Hepatocyte (in vitro differentiated cells): Measurements from ENCODE around the gene ZNF598. TPM values are rescaled to one million over a fixed set of nuclear protein-coding genes. Genes with fewer than 3 reads are reported as not detected.
"Not testable (repeated sequence)": the region's sequence is repeated elsewhere in the genome, so short reads cannot be mapped to it uniquely, and the experiment has no call there.

Experiments
- DNase-seq: peaks from one replicate; pipeline ENCODE4 v3.0.0-alpha.2; 2016; ENCODE audit warnings: low spot score
- H2AFZ ChIP-seq: fragments of 200-600 bp; sonication (generic); 2 replicates; pipeline ENCODE4 v1.6.0; 2016; ENCODE audit warnings: antibody characterized with exemption, mild to moderate bottlenecking
- H3K27ac ChIP-seq: fragments of 200-600 bp; sonication (generic); 2 replicates; pipeline ENCODE4 v1.5.1; 2016; ENCODE audit warnings: mild to moderate bottlenecking
- H3K27me3 ChIP-seq: fragments of 200-600 bp; sonication (generic); 2 replicates; pipeline ENCODE4 v1.6.1; 2016
- H3K36me3 ChIP-seq: fragments of 200-600 bp; sonication (generic); replicated peaks from 2 replicates; pipeline ENCODE4 v1.5.1; 2016; ENCODE audit warnings: low read depth; ENCODE audit not compliant: insufficient read depth
- H3K4me1 ChIP-seq: fragments of 200-600 bp; sonication (generic); 2 replicates; pipeline ENCODE4 v1.5.1; 2016; ENCODE audit warnings: mild to moderate bottlenecking, moderate library complexity; ENCODE audit not compliant: insufficient read depth
- H3K4me2 ChIP-seq: fragments of 200-600 bp; sonication (generic); 2 replicates; pipeline ENCODE4 v1.6.0; 2016
- H3K4me3 ChIP-seq: fragments of 200-600 bp; sonication (generic); 2 replicates; pipeline ENCODE4 v1.5.1; 2016; ENCODE audit warnings: mild to moderate bottlenecking
- H3K79me2 ChIP-seq: fragments of 200-600 bp; sonication (generic); 2 replicates; pipeline ENCODE4 v1.6.0; 2017; ENCODE audit warnings: mild to moderate bottlenecking
- H3K9me2 ChIP-seq: fragments of 200-600 bp; sonication (generic); replicated peaks from 2 replicates; pipeline ENCODE4 v1.6.0; 2017; ENCODE audit warnings: mild to moderate bottlenecking; ENCODE audit not compliant: insufficient read depth
- H3K9me3 ChIP-seq: fragments of 200-600 bp; sonication (generic); 2 replicates; pipeline ENCODE4 v1.5.1; 2016; ENCODE audit warnings: low read depth, mild to moderate bottlenecking
- H4K20me1 ChIP-seq: fragments of 200-600 bp; sonication (generic); 2 replicates; pipeline ENCODE4 v1.6.0; 2016; ENCODE audit warnings: mild to moderate bottlenecking; ENCODE audit not compliant: insufficient read depth, poor library complexity, severe bottlenecking
- EZH2 ChIP-seq: fragments of 200-600 bp; sonication (generic); IDR thresholded peaks from 2 replicates; pipeline ENCODE4 v1.6.1; 2016; ENCODE audit warnings: antibody characterized with exemption, mild to moderate bottlenecking, borderline replicate concordance
- EZH2phosphoT487 ChIP-seq: fragments of 200-600 bp; sonication (generic); IDR thresholded peaks from one replicate; pipeline ENCODE4 v1.6.1; 2018; ENCODE audit warnings: antibody characterized with exemption, mild to moderate bottlenecking, low read depth, moderate library complexity; ENCODE audit not compliant: unreplicated experiment, severe bottlenecking
- WGBS: methylation state at CpG from one replicate; pipeline ENCODE4 v1.1.6; 2016; ENCODE audit warnings: low lambda C conversion rate; ENCODE audit errors: missing lambda C conversion rate; 5-methylcytosine and 5-hydroxymethylcytosine counted together
- polyA plus RNA-seq: library from polyadenylated mRNA; unstranded; fragments of >200 nt; fragmentation: Nextera tagmentation; extraction: Ambion mirVana; gene quantifications from 2 replicates; pipeline ENCODE4 v1.2.1, GENCODE V29; 2016
- total RNA-seq: library from RNA; depleted of rRNA; stranded (reverse); fragments of >200 nt; gene quantifications from 2 replicates; pipeline ENCODE4 v1.2.3, GENCODE V29; 2014
- TF ChIP-seq, protein P1 (sequence below): fragments of 200-600 bp; sonication (generic); IDR thresholded peaks from 2 replicates; pipeline ENCODE4 v1.5.1; 2016; ENCODE audit warnings: antibody characterized with exemption, mild to moderate bottlenecking; ENCODE audit not compliant: poor library complexity

Gene ZNF598
- total and polyA plus RNA-seq, 2 experiments from 2014 or later = 22.8 to 29.5 TPM

DNA sequence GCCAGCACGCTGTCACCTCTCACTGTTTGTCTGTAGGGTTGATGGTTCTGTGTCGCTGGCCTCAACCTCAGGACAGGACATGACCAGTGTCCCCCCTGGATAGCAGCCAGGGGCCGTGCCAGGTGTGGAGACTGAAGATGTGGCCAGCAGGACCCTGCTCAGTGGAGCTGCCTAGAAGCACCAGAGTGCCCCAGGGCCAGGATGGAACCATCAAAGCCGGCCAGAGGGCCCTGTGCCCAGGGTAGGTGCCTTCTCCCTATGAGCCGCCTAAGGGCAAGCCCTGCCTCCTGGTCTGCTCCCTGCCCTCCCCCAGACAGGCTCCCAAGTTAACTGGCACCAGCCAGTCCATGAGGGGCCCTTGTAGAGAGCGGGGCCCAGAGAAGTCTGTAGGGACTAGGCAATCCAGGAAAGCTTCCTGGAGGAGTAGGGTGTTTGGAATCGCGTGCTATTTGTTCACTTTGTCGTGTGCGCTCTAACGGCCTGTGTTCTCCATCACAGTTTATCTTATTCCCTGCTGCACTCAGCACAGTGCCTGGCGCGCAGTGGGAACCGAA is 50.8 kb downstream of the ZNF598 start:
- TF ChIP-seq, protein P1, sequence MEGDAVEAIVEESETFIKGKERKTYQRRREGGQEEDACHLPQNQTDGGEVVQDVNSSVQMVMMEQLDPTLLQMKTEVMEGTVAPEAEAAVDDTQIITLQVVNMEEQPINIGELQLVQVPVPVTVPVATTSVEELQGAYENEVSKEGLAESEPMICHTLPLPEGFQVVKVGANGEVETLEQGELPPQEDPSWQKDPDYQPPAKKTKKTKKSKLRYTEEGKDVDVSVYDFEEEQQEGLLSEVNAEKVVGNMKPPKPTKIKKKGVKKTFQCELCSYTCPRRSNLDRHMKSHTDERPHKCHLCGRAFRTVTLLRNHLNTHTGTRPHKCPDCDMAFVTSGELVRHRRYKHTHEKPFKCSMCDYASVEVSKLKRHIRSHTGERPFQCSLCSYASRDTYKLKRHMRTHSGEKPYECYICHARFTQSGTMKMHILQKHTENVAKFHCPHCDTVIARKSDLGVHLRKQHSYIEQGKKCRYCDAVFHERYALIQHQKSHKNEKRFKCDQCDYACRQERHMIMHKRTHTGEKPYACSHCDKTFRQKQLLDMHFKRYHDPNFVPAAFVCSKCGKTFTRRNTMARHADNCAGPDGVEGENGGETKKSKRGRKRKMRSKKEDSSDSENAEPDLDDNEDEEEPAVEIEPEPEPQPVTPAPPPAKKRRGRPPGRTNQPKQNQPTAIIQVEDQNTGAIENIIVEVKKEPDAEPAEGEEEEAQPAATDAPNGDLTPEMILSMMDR = no peak
- TF ChIP-seq EZH2phosphoT487 = no peak
- no peak for TF ChIP-seq EZH2
- Histone ChIP-seq H3K9me2 (no peaks in the 10 kb centered on the region), H3K9me3 (no peaks in the 10 kb centered on the region), H3K27ac (peak overlapping the region; percentile 24), H3K79me2 (peaks cover 26% of the 10 kb centered on the region), H4K20me1 (peaks cover 23% of the 10 kb centered on the region), H3K36me3 (no peaks in the 10 kb centered on the region), H3K4me1 (peaks cover 13% of the 10 kb centered on the region), H3K27me3 (no peaks in the 10 kb centered on the region), H3K4me2 (peak overlapping the region; percentile 85), H2AFZ (peak overlapping the region; percentile 66), H3K4me3 (no peak overlapping the region)
- WGBS = 60% methylated on average over 14 of the region's 14 CpGs
- no peak for DNase-seq

DNA sequence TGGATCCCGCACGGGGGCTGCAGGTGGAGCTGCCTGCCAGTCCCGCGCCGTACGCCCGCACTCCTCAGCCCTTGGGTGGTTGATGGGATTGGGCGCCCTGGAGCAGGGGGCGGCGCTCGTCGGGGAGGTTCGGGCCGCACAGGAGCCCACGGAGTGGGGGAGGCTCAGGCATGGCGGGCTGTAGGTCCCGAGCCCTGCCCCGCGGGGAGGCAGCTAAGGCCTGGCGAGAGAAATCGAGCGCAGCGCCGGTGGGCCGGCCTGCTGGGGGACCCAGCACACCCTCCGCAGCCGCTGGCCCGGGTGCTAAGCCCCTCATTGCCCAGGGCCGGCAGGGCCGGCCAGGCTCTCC is 51.5 kb downstream of the ZNF598 start:
- H3K9me2 ChIP-seq, H3K27ac ChIP-seq, H3K4me1 ChIP-seq, H3K9me3 ChIP-seq, DNase-seq, H3K4me2 ChIP-seq, H3K4me3 ChIP-seq, H3K36me3 ChIP-seq, H3K27me3 ChIP-seq, H2AFZ ChIP-seq: not testable (repeated sequence)
- Histone ChIP-seq H4K20me1 (peaks cover 16% of the 10 kb centered on the region), H3K79me2 (peaks cover 19% of the 10 kb centered on the region)
- 94% methylated on average over 19 of the region's 30 CpGs for WGBS

DNA sequence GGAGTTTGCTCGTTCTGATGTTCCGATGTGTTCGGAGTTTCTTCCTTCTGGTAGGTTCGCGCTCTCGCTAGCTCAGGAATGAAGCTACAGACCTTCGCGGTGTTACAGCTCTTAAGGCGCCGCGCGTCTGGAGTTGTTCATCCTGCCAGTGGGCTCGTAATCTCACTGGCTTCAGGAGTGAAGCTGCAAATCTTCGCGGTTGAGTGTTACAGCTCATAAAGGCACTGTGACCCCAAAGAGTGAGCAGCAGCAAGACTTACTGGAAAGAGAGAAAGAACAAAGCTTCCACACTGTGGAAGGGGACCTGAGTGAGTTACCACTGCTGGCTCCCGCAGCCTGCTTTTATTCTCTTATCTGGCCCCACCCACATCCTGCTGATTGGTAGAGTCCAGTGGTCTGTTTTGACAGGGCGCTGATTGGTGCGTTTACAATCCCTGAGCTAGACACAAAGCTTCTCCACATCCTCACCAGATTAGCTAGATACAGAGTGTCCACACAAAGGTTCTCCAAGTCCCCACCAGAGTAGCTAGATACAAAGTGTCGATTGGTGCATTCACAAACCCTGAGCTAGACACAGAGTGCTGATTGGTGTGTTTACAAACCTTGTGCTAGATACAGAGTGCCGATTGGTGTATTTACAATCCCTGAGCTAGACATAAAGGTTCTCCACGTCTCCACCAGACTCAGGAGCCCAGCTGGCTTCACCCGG is 52.0 kb downstream of the ZNF598 start:
- not testable (repeated sequence) for H3K4me3 ChIP-seq, H3K27me3 ChIP-seq, H3K9me3 ChIP-seq, H2AFZ ChIP-seq, H3K9me2 ChIP-seq, H3K27ac ChIP-seq, H3K4me1 ChIP-seq, H3K4me2 ChIP-seq, DNase-seq, H3K36me3 ChIP-seq
- Histone ChIP-seq H4K20me1 (peaks cover 12% of the 10 kb centered on the region), H3K79me2 (peaks cover 14% of the 10 kb centered on the region)
- 95% methylated on average over 21 of the region's 22 CpGs for WGBS

DNA sequence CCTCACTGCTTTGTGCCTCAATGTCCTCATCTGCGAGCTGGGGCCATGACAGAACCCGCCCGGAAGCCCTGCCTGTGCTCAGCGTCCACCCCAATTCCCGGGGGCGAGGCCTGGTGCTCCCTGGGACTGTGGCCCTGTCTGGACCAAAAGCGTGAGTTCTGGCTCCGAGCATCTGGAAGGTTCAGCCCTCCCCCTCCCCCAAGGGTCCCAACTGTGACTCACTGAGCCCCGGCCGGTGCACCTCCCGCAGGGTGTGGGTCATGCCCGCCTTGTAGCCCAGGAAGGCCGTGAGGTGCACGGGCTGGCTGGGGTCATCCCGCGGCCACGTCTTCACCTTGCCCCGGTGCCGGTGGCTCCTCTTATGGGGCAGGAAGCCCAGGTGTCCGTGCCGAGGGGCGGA is 55.9 kb downstream of the ZNF598 start:
- 97% methylated on average over 22 of the region's 22 CpGs for WGBS
- Histone ChIP-seq H3K27me3 (no peaks in the 10 kb centered on the region), H3K9me3 (no peaks in the 10 kb centered on the region), H4K20me1 (no peaks in the 10 kb centered on the region), H3K4me3 (no peak overlapping the region), H3K79me2 (no peaks in the 10 kb centered on the region), H3K4me1 (no peaks in the 10 kb centered on the region), H3K27ac (no peak overlapping the region), H2AFZ (no peak overlapping the region), H3K36me3 (no peaks in the 10 kb centered on the region), H3K4me2 (no peak overlapping the region), H3K9me2 (no peaks in the 10 kb centered on the region)
- TF ChIP-seq EZH2phosphoT487 = no peak
- no peak for TF ChIP-seq EZH2
- TF ChIP-seq, protein P1 = no peak
- DNase-seq = peak; percentile 3
